Measurements from ENCODE around the gene RPS6KA5.
A peak's percentile ranks its signal among the peaks of the same experiment; 100 is the strongest.
"Not testable (repeated sequence)": the region's sequence is repeated elsewhere in the genome, so short reads cannot be mapped to it uniquely, and the experiment has no call there.

RPS6KA5 gene

DNA sequence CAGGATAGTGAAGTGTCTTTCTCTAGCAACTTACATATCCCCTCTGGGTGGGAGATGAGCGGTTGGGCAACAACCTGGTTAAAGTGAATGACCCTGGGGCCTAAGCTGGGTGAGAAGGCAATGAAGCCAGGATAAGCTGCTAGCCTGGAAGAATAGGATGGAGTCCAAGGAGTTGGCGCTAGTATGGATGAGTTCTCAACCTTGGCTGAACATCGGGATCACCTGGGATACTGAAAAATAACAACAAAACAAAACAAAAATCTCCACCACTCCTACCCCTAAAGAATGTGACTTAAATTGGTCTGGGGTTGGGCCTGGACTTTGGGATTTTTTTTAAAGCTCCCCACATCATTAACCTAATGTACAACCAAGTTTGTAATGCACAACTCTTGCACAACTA lies 4.8 kb upstream of the RPS6KA5 start:
- no peak for DNase-seq (ENCODE audit: low read depth)

DNA sequence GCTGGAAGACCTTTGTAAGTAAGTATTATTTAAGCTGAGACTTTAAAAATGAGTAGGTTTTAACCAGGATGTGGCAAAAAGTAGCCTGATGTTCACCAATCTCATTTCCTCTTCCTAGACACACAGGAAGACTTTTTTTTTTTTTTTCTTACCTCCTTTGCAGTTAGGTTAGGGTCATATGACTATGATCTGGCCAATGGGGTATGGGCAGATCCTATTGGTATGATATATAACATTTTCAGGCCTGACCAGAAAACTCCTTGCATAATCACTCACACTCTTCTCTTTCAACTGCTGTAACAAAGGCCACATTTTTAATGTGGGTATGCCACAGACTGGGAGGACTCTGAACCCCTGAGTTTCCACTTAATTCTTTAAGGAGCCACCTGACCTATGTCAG lies 2.7 kb upstream of the RPS6KA5 start:
- peak; percentile 30 for DNase-seq (ENCODE audit: low read depth)

DNA sequence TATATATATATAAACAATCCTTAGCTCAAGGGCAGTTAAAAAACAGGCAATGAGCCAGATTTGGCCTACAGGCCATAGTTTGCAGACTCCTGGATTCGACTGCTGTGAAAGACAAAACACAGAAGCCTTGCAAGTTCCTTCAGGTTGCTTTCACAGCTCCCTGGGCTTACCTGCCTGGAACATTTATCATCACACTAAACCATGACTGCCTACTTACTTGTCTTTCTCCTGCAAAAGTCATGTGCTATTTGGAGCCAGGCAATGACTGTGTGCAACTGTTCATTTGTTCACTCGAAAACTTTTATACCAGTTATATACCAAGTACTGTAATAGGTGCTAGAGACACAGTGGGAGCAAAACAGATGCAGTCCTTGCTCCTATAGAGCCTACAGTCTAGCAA lies 2.2 kb upstream of the RPS6KA5 start:
- no peak for DNase-seq (ENCODE audit: low read depth)

DNA sequence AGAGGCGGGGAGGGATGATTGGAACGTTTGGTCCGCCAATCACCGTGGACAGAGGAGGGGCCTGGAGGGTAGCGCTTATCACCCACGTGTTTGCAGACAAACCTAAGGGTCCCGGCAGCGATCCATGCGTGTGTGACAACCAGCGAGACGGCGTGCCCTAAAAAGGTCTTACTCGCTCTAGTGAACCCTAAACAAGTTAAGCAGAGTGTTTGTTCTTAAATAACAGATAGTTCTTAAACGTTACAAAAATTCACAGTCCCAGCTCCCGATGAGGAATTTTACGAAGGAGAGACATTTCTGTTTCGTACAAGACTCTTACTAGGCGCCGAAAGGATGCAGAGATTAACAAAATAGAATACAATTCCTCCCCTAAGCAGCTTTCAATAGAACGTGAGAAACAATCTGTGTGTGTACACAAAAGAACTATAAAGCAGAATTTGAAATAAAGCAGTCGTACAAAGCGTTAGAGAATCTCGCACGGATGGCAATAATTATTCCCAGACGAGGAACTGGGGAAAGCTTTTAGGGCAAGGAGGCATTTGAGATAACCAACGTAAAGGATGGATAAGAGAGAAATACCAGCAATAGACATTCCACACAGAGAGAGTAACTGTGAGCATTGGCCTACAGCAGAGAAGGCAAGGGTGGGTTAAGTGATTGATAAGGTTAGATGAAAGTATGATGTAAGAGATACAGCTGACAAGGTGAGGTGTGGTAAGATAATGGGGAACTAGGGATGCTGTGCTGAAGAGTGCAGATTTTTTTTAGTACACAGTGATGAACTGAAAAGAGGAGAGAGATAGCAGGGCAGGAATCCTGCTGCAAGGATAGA lies 831 bp upstream of the RPS6KA5 start:
- no peak for DNase-seq (ENCODE audit: low read depth)

DNA sequence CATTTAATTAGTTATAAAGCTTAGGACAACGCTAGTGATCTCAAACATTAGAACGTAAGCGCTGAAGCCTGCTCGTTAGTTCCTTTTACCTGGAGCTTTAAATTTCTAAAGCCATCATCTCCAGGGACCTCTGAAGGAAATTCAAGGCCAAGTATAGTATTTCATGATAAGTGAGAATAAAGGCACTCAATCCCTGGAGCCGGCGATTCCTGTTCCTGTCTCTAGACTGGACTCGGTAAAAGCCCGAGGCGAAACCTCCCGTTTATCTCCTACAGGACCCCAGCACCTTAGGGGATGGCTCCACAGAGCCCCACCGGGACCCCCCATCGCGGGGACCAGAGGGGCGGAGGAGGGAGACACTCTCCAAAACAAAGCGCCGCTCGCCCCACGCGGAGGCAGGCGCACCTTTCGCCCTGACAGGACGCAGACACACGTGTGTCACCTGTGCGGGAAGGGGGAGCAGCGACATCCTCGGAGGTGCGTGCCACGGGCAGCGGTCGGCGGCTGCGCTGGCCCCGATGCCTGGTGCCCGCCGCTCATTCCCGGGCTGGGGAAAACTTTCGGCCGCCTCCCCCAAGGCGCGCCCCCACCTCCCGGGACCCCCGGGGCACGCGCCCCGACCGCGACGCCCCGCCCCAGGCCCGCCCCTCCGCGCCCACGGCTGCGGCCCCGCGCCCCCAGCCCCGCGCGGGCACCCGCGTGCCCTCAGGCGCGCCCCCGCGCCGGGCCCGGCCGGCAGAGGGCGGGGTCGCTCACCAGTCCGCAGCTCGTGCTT lies 678 bp downstream of the RPS6KA5 start:
- DNase-seq (ENCODE audit: low read depth) = peak; percentile 34

DNA sequence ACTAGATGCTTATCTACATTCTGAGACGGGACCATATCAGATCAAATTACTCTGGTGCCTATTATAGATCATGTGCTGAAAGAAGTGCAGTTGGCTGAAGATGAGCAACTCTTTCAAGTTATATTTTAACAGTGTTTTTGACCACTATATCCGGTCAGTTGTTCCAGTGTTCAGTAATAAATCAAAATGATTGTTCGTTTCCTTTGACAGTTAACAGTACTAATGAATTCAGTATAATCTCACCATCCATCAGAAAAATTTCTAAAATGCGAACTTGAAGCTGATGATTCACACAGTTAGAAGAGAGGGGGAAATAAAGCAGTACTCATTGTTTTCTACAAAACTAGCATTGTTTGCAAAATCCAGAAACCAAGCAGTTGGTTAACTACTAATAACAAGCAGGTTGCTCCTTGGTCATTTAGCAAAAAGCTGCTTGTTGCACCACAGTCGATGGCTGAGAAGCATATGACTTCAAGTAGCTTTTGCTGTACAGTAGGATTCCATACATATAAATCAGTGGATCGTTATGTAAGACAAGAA lies 2.3 kb downstream of the RPS6KA5 start:
- DNase-seq (ENCODE audit: low read depth) = peak; percentile 51

DNA sequence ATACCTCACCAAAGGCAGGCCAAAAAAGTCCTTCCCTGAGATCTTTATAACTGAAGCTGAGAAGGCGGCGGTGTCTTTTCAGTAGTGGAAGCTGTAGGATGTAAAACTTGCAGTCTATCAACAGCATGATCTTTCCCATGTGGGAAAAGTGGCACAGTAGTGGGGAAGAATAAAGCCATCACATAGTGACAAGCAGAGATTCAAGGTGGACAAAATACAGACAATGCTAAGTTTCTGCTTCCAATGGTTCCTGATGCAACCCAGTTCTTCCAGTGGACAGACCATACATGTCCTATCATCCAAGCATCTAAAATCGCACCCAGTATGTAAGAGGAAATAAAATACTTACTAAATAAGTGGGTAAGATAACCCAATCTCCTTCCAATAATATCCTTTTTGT lies 4.1 kb downstream of the RPS6KA5 start:
- DNase-seq (ENCODE audit: low read depth) = no peak

DNA sequence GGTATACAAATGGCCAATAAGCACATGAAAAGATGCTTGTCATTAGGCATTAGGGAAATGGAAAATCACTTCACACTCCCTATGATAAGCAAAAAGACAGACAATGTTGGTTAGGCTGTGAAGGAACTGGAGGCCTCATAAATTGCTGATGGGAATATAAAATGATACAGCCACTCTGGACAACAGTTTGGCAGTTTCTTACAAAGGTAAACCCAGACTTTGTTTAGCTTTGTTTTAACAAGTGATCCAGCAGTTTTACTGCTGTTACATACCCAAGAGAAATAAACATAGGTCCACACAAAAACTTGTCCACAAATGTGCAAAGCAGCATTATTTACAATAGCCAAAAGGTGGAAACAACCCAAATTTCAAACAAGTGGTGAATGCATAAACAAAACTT lies 5.4 kb downstream of the RPS6KA5 start:
- DNase-seq (ENCODE audit: low read depth) = no peak

DNA sequence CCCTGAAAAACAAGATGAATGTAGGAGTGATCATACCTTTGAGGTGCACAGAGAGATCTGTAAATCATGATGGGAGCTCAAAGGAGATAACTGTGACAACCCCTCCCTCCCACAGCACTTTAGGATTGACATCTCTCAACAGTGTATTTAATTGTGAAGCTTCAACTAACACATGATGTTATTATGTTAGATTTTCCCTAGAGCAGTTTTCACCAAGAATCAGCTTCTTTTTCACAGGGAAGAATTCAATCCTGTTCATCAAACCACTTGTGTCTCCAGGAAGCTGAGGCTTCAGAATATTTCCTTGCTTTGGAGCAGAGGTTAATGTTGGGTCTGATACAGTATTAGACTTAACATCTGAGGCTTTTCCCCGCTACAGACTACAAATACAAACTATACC lies 11.8 kb downstream of the RPS6KA5 start:
- no peak for DNase-seq (ENCODE audit: low read depth)

DNA sequence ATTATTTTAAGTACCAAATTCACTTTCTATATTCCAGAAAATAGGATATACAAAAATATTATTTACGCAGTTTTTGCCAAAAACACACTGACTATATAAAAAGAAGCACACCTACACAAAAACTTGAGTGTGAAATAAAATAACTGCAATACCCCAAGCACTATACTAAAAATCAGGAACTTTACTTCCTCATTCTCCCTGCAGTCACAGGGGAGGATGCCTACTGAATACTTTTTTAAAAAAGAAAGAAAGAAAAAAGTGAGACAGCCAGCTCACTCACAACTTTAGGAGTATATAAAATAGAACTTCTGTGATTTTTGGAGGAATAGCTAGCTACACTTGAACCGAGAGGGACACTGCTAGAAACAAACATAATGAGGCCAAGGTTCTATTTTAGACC lies 12.2 kb downstream of the RPS6KA5 start:
- no peak for DNase-seq (ENCODE audit: low read depth)

DNA sequence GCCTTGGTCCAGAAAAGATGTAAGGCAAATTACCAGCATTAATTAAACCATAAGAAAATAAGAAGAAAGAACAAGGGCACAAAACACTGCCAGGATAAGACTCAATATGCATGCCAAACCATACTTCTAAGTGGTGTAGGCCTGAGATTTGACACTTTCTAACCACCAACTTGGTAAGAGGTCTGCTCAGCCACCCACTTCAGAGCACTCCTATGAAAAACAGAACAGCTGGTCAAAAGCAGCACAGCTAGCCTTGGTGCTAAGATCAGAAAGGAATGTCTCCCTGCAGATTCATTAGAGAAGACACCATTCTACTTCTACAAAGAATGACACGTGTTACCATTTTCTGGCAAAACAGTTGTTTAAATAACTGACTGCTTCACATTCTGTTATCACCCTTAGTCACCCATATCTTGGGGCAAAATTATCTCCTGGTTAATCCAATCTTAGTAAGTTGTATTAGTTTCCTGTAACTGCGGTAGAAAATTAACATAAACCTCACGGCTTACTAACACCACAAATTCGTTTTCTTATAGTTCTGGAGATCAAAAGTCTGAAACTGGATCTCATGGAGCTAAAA lies 13.2 kb downstream of the RPS6KA5 start:
- DNase-seq (ENCODE audit: low read depth) = no peak

DNA sequence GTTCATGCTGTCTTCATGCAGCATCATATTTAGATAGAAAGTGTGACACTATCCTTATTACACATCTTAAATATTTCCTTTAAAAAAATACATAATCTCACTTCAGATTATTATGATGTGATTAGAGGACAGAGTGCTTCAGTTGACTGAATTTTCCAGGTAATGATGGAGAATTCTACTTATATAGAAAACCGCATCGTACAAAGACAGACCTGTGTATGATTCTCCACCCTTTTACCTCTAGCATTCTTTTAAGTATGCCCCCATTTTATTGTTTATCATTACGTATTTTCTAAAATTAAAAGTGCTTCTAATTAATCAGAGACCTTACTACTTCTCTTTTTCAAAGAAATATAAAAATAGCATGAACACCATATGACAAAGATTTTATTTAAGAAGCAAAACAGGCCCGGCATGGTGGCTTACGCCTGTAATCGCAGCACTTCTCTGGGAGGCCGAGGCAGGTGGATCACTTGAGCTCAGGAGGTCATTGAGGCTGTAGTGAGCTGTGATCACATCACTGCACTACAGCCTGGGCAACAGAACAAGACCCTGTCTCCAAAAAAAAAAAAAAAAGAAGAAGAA lies 13.9 kb downstream of the RPS6KA5 start:
- DNase-seq (ENCODE audit: low read depth) = no peak

DNA sequence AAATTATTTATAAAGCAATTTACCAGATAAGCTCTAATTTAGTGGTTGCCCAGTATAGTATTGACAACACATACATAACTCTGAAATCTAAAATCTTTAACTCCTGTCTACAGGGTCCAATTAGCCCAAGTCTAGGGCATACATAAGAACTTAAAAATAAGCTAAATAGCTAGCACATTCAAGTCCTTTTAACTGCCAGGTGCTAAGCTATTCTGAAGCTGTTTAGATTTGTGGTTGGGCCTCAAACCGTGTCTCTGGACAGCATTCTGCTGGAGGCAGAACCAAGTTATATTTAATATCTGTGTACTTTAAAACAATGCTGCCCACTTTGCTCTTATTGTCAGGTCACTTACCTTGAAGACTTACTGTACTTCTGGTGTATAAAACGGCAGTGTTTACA lies 19.0 kb downstream of the RPS6KA5 start:
- no peak for DNase-seq (ENCODE audit: low read depth)

DNA sequence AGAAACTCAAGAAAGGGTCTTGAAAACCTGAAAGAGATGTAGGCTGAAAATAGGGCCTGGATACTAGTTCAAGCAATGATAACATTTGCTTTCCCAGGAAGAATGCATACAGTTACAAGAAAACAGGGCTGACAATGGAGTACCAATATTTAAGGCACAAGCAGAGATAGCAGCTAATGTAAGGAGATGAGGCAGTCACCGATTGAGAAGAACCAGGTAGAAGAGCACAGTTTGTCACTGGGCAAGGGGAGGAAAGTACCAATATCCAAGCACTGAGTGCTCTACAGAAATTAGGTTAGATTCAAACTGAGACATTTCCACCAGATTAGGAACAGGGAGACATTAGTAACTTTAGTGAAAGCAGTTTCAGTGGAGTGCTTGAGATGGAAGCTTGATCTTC lies 19.9 kb downstream of the RPS6KA5 start:
- DNase-seq (ENCODE audit: low read depth) = no peak

DNA sequence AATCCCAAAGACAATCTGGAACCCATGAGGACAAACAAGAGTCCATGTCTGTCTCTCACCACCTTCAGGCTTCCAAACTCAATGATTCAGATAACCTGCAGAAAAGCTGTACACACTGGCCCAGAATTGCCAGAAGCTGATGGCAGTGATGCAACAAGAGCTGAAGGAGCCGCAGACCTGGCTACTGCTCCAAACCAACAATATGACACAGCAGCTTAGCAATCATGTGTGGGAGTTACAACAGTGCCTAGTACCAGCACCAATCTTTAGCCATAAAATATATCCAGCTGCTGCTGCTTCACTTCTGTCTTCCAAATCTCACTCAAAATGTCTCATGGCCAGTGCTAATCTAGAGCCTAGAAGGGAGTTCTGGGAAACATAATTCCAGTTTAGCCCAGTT lies 22.0 kb downstream of the RPS6KA5 start:
- peak; percentile 7 for DNase-seq (ENCODE audit: low read depth)

DNA sequence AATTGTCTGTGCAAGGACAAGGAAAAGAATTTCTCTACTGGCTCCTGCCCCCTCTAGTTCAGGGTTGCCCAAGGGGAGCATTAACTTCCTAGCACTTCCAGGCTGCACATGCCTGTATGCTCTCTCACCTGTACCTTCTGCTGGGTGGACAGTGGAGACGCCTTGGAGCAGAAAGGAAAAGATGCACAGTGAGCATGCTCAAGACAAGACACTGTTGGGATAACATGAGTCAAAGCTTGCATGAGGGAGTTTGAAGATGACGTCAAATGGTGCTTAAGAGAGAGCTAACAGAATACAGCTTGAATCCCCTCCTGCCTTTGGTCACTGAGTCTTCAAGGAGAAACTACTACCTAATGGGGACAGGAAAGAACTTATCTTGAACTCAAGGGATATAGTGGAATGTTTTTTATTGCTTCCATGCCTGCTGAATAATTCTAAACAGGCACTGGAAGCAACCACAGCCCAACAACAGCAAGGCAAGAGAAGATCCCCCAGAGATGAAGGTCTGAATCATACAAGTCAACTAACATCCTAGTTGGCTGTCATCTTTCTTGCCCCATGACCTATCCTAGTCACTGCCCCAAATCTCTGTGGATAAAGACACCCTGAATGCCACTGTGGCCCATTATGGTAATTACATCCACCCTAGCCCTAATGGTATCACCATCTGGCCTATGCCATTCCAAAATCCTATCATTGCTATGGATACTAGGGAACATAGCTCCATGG lies 23.5 kb downstream of the RPS6KA5 start:
- DNase-seq (ENCODE audit: low read depth) = no peak

DNA sequence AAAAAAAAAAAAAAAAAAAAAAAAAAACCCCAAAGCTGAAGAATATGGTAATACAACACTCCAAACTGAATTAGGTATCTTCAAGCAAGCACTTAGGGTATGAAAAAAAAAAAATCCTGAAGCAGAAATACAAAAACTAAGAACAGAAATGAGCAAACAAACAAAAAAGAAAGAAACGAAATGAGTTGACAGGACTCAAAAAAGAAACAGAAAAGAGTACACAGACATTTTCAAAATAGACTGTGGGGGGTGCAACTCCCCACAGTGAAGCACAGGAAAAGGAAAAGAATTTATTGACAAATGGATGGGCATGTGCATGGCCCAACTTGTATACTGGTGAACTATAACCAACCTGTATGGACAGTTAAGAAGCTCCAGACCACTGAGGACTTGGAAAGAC lies 24.6 kb downstream of the RPS6KA5 start:
- no peak for DNase-seq (ENCODE audit: low read depth)

DNA sequence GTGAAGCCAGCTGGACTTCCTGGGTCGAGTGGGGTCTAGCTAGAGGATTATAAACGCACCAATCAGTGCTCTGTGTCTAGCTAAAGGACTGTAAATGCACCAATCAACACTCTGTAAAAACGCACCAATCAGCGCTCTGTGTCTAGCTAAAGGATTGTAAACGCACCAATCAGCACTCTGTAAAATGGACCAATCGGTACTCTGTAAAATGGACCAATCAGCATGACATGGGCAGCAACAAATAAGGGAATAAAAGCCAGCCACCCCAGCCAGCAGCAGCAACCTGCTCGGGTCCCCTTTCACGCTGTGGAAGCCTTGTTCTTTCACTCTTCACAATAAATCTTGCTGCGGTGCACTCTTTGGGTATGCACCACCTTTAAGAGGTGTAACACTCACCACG lies 26.1 kb downstream of the RPS6KA5 start:
- DNase-seq (ENCODE audit: low read depth) = not testable (repeated sequence)

DNA sequence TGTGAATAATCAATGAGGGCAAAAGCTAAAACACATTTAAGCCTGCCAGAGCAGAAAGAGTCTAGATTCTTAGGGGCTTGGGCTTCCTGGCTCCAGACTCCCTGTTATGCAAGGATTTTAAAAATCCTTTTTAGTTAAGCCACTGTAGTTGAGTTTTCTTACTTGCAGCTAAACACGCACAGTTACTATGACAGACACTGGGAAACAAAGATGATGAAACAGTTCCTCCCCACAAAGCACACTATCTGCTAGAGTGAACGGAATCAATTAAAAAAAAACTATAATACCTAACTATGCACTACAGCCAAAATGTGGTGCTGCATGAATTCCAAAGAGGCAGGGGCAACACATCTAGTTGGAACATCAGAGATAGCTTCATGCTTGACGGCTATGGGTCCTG lies 28.2 kb downstream of the RPS6KA5 start:
- no peak for DNase-seq (ENCODE audit: low read depth)

DNA sequence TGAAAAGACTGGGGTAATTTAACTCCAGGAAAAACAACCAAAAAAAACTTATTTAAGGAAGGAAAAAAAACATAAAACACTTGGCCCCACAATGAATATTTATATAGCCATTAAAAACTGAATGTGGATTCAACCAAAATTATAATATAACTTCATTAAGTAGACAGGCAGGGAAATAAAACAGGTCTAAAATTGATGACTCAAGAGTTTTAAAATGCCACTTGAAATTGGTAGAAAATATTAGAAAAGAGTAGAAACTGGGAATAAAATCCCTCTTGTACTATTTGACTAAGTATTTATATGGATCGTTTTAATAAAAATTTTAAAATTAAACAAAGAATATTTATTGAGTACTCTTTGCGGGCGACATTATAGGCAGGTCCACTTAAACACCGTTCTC lies 28.8 kb downstream of the RPS6KA5 start:
- no peak for DNase-seq (ENCODE audit: low read depth)

DNA sequence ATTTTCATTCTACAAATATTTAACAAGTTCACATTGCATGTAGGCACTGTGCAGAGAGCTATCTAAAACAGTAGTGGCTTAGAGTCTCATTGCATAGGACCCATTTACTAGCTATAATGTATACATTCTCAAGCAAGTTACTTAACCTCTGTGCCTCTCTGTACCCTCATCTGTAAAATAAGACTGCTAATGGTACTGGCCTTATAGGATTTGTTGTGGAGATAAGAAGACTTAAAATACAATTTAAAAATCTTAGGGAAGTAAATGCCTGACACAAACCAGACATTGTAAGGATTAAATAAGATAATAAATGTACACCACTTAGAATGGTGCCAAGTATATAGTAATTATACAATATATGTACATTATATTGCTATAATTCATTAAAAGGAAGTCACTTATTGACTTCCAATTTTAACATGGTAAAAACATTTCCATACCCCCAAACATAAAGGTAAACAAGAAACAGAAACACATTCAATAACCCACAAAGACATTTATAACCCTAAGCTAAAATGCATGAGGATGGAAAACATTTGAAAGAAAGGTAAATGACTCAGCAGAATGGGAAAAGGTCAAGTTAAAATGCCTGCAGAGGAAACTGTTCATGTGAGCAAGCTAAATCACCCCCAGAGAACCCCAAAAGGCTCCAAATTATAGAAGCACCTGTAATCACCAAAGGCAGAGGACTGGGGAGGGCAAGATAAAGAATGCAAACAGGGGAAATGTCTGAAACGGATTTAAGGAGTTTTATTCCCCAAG lies 30.8 kb downstream of the RPS6KA5 start:
- no peak for DNase-seq (ENCODE audit: low read depth)

Data from ELR (cell line).